T-helper 2 cell treated with Interferon-gamma antibody and Interleukin-4, amounts not matched to agents 5 μg/mL and 100 μg/mL, for 36 hours (primary cell): ENCODE results near the gene FAM24A.
"Not testable (repeated sequence)": the region's sequence is repeated elsewhere in the genome, so short reads cannot be mapped to it uniquely, and the experiment has no call there.

ENCODE experiments used
- DNase-seq: peaks from one replicate; pipeline ENCODE4 v3.0.0; 2021; ENCODE audit warnings: low spot score
- H3K27ac Mint-ChIP-seq: one replicate; pipeline ENCODE4 v1.8.0; 2021; ENCODE audit warnings: mild to moderate bottlenecking, mixed read lengths
- H3K27me3 Mint-ChIP-seq: one replicate; pipeline ENCODE4 v1.8.0; 2021; ENCODE audit warnings: low read depth, mixed read lengths
- H3K36me3 Mint-ChIP-seq: one replicate; pipeline ENCODE4 v1.8.0; 2021; ENCODE audit warnings: low read depth, mixed read lengths
- H3K4me1 Mint-ChIP-seq: one replicate; pipeline ENCODE4 v1.8.0; 2021; ENCODE audit warnings: low read depth, mixed read lengths
- H3K4me3 Mint-ChIP-seq: one replicate; pipeline ENCODE4 v1.8.0; 2022; ENCODE audit warnings: mild to moderate bottlenecking, moderate library complexity, mixed read lengths
- H3K9me3 Mint-ChIP-seq: one replicate; pipeline ENCODE4 v1.8.0; 2021; ENCODE audit warnings: mixed read lengths

FAM24A gene

DNA sequence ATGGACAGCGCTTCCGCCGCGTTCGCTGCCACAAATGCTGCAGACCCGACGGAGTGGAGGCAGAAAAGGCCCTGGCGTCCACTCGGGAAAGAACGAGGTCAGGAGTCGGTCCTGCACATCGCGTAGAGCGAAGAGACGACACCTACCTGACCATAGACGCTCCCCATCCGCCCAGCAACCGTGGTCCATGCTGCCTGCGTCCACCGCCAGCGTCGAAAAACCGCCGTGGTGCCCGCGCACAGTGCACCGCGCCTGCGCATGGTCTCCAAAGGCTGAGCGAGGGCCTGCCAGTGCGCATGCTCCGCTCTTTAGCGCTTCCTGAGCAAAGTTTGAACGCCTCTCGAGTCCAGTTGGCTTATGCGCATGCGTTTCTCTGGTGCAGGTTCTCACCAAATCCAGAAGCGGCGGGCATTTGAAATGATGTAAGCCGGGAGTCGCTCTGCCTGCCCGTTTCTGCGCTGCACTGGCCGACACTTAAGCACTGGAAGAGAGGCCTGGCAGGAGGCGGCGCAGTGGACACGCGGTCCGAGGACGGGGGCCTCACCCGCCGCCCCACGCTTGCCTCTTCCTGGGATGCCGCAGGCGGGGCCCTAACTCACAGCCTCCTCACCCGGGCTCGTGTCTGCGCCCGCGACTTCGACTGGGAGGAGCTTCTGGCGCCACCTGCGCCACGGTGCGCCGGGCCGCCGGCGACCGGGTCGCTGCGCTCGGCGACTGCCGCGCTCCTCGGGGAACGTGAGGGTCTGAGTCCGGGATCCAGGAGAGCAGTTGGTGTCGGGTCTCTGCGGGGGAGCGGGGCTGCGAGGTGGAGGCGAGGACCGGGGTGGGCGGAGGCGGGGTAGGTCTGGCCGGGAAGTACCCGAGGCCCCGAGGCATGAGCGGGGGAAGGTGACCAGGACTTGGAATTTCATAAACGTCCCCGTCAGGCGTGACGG is 30.8 kb upstream of the FAM24A start, which contains the start of gene FAM24B:
TSS of gene FAM24B (minus strand) at position 243 of the 935 bp plus-strand sequence. CDS start 29,066 bp downstream, outside the sequence.
- H3K9me3 Mint-ChIP-seq, result no peaks in the 10 kb centered on the region
- peak within 1 kb of the TSS; percentile 95 for H3K27ac Mint-ChIP-seq
- DNase-seq, result peak; percentile 96
- H3K4me1 Mint-ChIP-seq, result peaks cover 41% of the 10 kb centered on the region
- H3K27me3 Mint-ChIP-seq, result peaks cover 2% of the 10 kb centered on the region
- H3K36me3 Mint-ChIP-seq, result peaks cover 41% of the 10 kb centered on the region
- peak within 1 kb of the TSS; percentile 97 for H3K4me3 Mint-ChIP-seq

DNA sequence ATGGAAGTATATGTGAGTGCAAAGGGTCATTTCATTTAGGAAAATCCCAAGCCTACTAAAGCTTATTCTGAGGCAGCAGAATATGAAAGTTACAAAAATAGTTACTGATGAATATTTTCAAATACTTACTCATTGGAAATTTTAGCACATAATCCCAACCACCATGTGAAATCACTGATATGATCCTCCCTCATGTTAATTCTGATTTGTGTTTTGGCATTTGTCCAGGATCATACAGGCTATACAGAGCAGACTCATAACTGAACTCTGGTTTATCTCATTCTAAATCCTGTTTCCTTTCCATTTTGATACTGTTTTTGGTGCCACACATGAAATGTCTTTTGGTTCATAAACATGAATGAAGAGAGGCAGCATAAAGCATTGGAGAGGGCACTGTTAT is 27.6 kb upstream of the FAM24A start:
- Mint-ChIP-seq H3K36me3 (peaks cover 13% of the 10 kb centered on the region), H3K4me3 (no peak overlapping the region), H3K9me3 (no peaks in the 10 kb centered on the region), H3K27ac (no peak overlapping the region), H3K4me1 (peaks cover 22% of the 10 kb centered on the region), H3K27me3 (peaks cover 2% of the 10 kb centered on the region)
- no peak for DNase-seq

DNA sequence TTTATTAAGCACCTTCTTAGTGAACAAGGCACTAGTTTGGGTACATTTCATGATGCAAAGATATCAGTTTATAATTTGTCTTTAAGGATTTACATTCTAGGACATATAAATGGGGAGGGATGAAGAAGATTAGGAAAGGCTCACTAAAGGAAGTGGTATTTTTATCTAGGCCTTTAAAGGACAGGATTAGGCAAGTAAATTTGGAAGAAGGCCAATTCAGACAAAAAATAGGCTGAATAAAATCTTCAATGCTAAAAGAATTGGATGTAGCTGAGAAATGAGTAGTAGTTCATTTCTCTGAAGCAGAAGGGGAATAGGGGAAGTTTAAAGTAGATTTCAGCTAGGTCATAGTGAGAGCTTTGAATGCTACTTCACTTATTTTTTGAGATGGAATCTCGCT is 26.2 kb upstream of the FAM24A start:
- no peak for DNase-seq
- Mint-ChIP-seq H3K36me3 (peaks cover 9% of the 10 kb centered on the region), H3K27me3 (peaks cover 2% of the 10 kb centered on the region), H3K9me3 (no peaks in the 10 kb centered on the region), H3K27ac (no peak overlapping the region), H3K4me3 (no peak overlapping the region), H3K4me1 (peaks cover 12% of the 10 kb centered on the region)

DNA sequence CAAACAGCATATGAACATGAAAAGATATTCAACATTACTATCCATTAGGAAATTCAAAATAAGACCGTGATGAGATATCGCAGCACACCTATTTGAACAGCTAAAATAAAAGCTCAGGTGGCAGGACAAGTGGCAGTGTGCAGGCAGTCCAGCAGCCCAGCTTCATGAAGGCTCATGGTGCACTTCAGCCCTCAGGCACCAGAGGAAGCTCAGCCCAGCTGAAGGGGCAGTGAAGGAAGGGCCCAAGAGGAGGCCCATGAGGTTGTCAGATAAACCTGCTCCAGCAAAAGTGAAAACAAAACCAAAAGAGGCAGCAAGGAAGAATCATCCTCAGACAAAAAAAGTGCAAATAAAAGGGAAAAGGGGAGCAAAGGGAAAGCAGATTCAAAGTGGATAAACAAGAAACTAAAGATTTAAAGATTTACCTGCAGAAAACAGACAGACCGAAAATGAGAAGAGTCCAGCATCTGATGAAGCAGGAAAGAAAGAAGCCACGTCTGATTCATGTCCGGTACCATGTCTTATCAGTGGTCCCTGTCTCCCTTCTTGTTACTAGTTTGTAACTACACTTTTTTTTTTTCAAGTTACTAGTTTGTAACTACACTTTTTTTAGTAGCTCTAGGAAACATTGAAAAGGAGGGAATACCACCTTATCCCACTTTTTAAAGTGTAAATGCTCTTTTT is 16.0 kb upstream of the FAM24A start:
- Mint-ChIP-seq H3K27ac (no peak overlapping the region), H3K4me1 (peaks cover 5% of the 10 kb centered on the region), H3K36me3 (peaks cover 2% of the 10 kb centered on the region), H3K4me3 (peak overlapping the region; percentile 37), H3K9me3 (no peaks in the 10 kb centered on the region), H3K27me3 (no peaks in the 10 kb centered on the region)
- DNase-seq, result no peak

DNA sequence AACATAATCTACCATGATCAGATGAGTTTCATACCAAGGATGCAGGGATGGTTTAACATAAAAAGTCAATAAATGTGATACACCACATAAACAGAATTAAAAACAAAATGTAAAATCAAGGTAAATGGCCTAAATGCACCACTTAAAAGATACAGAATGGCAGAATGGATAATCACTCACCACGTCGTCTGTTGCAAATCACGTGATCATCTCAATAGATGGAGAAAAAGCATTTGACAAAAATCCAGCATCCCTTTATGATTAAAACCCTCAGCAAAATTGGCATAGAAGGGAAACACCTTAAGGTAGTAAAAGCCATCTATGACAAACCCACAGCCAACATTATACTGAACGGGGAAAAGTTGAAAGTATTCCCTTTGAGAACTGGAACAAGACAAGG is 6.5 kb upstream of the FAM24A start:
- not testable (repeated sequence) for H3K9me3 Mint-ChIP-seq, H3K4me1 Mint-ChIP-seq, H3K27ac Mint-ChIP-seq, H3K4me3 Mint-ChIP-seq, H3K27me3 Mint-ChIP-seq, DNase-seq, H3K36me3 Mint-ChIP-seq

DNA sequence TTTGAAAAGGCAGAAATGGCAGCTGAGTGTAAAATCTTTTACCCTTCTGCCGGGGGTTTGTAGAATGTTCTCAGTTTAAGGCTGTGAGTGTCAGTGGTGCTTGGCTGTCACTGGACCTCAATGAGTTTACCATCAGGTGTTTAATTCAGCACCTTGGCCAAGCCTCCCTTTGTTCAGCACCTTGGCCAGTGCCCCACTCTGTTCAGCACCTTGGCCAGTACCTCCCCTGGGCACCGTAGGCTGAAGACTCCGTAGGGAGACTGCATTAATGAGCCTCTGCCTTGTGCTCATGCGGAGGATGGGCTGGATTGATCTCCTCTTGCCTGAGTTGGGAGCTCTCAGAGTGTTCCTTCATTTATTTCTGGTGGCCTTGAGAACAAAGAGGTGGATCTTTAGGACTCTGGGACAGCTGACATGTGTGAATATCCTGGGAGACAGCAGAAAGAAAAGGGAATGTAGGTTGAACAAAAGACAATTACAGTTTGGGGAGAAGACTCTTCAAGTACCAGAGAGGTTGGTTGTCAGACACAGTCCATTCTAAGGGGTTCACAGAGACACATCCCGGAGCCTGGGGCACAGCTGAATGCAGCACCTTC is 1.6 kb downstream of the FAM24A start:
- DNase-seq, result peak; percentile 38
- no peaks in the 10 kb centered on the region for H3K36me3 Mint-ChIP-seq
- H3K27me3 Mint-ChIP-seq, result no peaks in the 10 kb centered on the region
- no peaks in the 10 kb centered on the region for H3K4me1 Mint-ChIP-seq
- H3K27ac Mint-ChIP-seq, result no peak overlapping the region
- no peak overlapping the region for H3K4me3 Mint-ChIP-seq
- no peaks in the 10 kb centered on the region for H3K9me3 Mint-ChIP-seq

DNA sequence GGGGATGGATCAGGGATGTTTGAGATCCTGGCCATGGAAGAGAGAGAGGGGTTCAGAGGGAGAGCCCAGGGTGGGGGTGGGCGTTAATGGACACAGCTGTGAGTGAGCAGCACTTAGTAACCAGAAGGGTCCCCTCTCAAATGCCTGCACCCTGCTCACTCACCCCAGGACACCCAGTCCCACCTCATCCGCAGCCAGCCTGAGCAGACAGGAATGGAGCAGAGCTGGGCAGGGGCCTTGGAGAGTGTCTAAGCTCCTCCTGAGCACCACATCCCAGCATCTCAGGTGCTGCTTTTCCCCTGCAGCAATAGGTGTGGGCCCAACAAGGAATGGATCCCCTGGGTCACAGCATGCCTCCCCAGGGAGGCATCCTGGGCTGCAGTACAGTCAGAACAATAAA is 5.3 kb downstream of the FAM24A start:
- H3K4me3 Mint-ChIP-seq, result no peak overlapping the region
- no peak overlapping the region for H3K27ac Mint-ChIP-seq
- no peaks in the 10 kb centered on the region for H3K4me1 Mint-ChIP-seq
- no peaks in the 10 kb centered on the region for H3K9me3 Mint-ChIP-seq
- no peaks in the 10 kb centered on the region for H3K27me3 Mint-ChIP-seq
- DNase-seq, result no peak
- no peaks in the 10 kb centered on the region for H3K36me3 Mint-ChIP-seq

DNA sequence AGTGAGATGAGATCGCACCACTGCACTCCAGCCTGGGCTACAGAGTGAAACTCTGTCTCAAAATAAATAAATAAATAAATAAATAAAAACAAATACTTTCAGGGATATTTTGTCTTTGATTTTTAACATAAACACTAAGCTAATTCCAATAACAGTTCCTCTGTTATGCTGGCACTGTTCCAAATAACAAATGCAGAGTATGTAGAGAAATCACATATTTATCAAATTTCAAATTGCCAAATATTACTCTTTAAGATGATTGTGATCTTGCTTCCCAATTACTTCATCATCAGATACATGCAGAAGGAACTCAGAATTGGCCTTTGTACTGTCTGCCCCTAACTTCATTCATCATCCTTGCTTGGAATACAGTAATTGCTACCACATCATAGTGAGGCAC is 19.7 kb downstream of the FAM24A start:
- Mint-ChIP-seq H3K27ac (no peak overlapping the region), H3K4me1 (no peaks in the 10 kb centered on the region), H3K9me3 (no peaks in the 10 kb centered on the region), H3K4me3 (no peak overlapping the region), H3K27me3 (no peaks in the 10 kb centered on the region), H3K36me3 (peaks cover 11% of the 10 kb centered on the region)
- no peak for DNase-seq

DNA sequence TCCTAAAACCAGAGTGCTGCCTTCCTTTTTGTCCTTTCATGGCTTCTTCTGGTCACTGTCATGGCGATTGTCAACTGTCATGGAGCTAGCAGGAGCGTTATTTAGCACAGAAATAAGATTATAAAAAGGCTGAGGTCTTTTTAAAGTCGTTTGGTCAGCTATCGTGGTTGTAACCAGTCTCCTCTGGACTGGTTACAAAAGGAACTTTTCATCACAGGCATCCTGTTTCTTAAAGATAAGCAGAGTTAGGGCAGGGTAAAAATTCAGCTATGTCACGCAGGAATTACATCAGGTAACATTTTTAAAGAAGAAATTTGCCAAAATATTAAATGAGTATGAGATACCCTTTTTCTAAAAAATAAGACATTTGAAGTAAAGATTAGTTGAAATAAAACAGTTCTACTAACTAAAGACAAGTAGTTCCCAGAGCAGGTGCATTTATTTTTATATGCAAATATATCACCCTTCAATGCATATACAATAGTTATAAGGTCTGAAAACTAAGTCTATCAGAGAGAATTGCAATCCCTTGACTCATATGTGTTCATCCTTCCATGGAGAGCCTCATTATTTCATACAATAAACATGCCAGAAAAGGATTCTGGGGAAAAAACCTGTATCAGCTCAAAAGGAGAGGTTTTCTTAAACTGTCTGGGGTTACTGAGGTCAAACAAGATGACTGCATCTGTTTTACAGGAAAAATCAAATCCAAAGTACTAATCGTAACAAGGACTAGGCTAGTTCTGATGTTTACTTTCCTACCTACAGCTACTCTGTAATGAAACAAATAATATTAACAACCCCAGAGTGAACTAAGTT is 20.9 kb downstream of the FAM24A start:
- Mint-ChIP-seq H3K27ac (no peak overlapping the region), H3K4me3 (no peak overlapping the region), H3K36me3 (peaks cover 15% of the 10 kb centered on the region), H3K4me1 (no peaks in the 10 kb centered on the region), H3K27me3 (no peaks in the 10 kb centered on the region), H3K9me3 (no peaks in the 10 kb centered on the region)
- no peak for DNase-seq

DNA sequence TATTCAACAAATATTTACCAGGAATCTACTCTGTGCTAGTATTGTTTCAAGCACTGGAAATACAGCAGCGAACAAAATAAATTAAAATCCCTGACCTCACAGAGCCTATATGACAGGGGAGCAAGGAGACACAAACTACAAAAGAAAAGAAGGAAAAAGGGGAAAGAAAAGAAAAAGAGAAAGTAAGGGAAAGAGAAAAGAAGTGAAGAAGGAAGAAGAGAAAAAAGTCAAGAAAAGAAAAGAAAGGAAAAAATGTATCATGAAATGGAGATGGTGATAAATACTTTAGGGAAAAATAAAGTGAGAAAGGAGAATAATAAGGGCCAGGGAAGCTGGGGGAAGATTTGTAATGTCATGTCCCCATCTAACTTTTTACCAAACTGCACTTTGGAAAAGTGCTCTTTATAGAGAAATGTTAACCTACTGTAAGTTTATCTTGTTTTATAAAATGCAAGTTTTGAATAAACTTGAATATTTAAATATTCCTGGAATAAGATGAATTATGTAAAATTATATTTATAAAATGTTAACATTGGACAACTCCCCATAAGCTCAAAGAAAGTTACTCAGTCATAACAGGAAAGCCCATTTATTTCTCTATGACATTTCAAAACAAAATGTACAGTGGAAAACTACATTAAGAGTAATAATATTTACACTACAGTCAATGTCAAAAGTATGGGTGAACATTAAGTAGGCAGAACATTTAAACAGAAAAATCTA is 28.9 kb downstream of the FAM24A start:
- H3K36me3 Mint-ChIP-seq, result peaks cover 44% of the 10 kb centered on the region
- DNase-seq, result no peak
- H3K27me3 Mint-ChIP-seq, result no peaks in the 10 kb centered on the region
- no peak overlapping the region for H3K27ac Mint-ChIP-seq
- H3K9me3 Mint-ChIP-seq, result no peaks in the 10 kb centered on the region
- H3K4me1 Mint-ChIP-seq, result peaks cover 4% of the 10 kb centered on the region
- no peak overlapping the region for H3K4me3 Mint-ChIP-seq

DNA sequence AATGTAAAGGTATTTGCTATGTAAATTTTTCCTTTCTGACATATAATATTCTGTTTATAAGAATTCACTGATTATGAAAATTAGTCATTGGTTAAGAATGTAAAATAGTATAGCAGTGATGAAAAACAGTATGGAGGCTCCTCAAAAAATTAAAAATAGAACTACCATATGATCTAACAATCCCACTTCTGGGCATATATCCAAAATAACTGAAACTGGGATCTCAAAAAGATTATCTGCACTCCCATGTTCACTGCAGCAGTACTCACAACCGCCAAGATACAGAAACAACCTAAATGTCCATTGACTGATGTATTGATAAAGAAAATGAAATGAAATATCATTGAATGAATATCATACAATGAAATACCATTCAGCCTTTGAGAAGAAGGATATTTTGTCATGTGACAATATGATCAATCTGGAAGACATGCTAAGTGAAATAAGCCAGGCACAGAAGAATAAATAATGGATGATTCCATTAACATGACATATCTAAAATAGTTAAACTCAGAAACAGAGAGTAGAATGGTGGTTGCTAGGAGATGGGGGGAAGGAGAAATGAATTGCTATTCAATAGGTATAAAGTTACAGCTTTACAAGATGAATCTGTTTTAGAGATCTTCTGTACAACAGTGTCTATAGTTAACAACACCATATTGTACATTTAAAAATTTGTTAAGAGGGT is 29.6 kb downstream of the FAM24A start:
- Mint-ChIP-seq H3K36me3 (peaks cover 40% of the 10 kb centered on the region), H3K4me1 (peaks cover 4% of the 10 kb centered on the region), H3K9me3 (no peaks in the 10 kb centered on the region), H3K4me3 (no peak overlapping the region), H3K27me3 (no peaks in the 10 kb centered on the region), H3K27ac (no peak overlapping the region)
- no peak for DNase-seq

DNA sequence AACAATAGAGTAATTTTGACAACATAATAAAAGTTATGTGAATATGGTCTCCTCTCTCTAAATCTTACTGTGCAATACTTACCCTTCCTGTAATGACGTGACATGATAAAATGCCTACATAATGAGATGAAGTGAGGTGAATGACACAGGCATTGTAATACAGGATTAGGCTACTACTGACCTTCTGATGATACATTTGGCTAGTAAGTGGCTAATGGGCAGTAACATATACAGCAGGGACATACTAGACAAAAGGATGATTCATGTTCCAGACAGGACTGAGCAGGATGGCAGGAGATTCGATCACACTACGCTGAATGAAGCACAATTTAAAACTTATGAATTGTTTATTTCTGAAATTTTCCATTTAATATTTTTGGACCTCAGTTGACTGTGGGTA is 38.9 kb downstream of the FAM24A start:
- H3K9me3 Mint-ChIP-seq, result no peaks in the 10 kb centered on the region
- H3K27me3 Mint-ChIP-seq, result peaks cover 2% of the 10 kb centered on the region
- no peak for DNase-seq
- no peak overlapping the region for H3K27ac Mint-ChIP-seq
- H3K36me3 Mint-ChIP-seq, result peaks cover 43% of the 10 kb centered on the region
- H3K4me1 Mint-ChIP-seq, result peaks cover 22% of the 10 kb centered on the region
- H3K4me3 Mint-ChIP-seq, result no peak overlapping the region
